Prostate gland (tissue), 2 donors: ENCODE results near the gene SUGCT. TPM values are rescaled to one million over a fixed set of nuclear protein-coding genes. Genes with fewer than 3 reads are reported as not detected.

Experiments used
- DNase-seq: peaks from one replicate; pipeline ENCODE4 v3.0.0-alpha.2; 2019; ENCODE audit warnings: low spot score
- H3K27ac ChIP-seq, 2 donors: fragments of 200-600 bp; sonication (generic); 2 replicates each; pipeline ENCODE4 v1.5.1; 2017 to 2019
- H3K27me3 ChIP-seq: fragments of 200-600 bp; sonication (generic); replicated peaks from 2 replicates; pipeline ENCODE4 v1.5.1; 2019; ENCODE audit not compliant: insufficient read depth
- H3K36me3 ChIP-seq, 2 donors: fragments of 200-600 bp; sonication (generic); 1 replicate in 1 of 2; 2 replicates in 1 of 2; pipeline versions ENCODE4 v1.5.1 to v1.8.1; 2017 to 2019
- H3K4me1 ChIP-seq: fragments of 200-600 bp; sonication (generic); replicated peaks from 2 replicates; pipeline ENCODE4 v1.5.1; 2019
- H3K4me3 ChIP-seq, 2 donors: fragments of 200-600 bp; sonication (generic); 2 replicates each; pipeline ENCODE4 v1.5.1; 2017 to 2019
- H3K9me3 ChIP-seq: fragments of 200-600 bp; sonication (generic); 2 replicates; pipeline ENCODE4 v1.5.1; 2017
- CTCF ChIP-seq, 4 experiments: fragments of 200-600 bp in 2 of 4; fragments of 450-650 bp in 2 of 4; sonication (generic) in 2 of 4; IDR thresholded peaks; 1 replicate in 3 of 4; 2 replicates in 1 of 4; pipeline ENCODE4 v1.5.1; 2016 to 2019; ENCODE audit warnings: antibody characterized with exemption in 4 of 4, mild to moderate bottlenecking in 2 of 4, moderate library complexity in 2 of 4
- POLR2A ChIP-seq: fragments of 450-650 bp; IDR thresholded peaks from one replicate; pipeline ENCODE4 v1.6.1; 2016; ENCODE audit warnings: antibody characterized with exemption, mild to moderate bottlenecking
- POLR2AphosphoS5 ChIP-seq: sonication (generic); formaldehyde crosslinking; IDR thresholded peaks from one replicate; pipeline ENCODE4 v1.6.1; 2017; ENCODE audit warnings: antibody characterized with exemption
- WGBS: methylation state at CpG from one replicate; pipeline ENCODE4 v1.1.5; 2018; 5-methylcytosine and 5-hydroxymethylcytosine counted together
- intact Hi-C: fragments of 100-400 bp; cut with DNase I; formaldehyde crosslinking; loops from one replicate; pipeline ENCODE4 v1.14.2; 2022
- total RNA-seq, 2 donors: library from RNA; depleted of rRNA; stranded (reverse); fragments of >200 nt; gene quantifications; one replicate each; pipeline ENCODE4 v1.1.0, GENCODE V29; 2016

Gene SUGCT
- total RNA-seq, 2 donors from 2014 or later, result 2.2 to 3.2 TPM

- 88% methylated on average over 10 of the region's 10 CpGs for WGBS
- H3K36me3 ChIP-seq, result no peaks in the 10 kb centered on the region
- H3K27me3 ChIP-seq, result no peaks in the 10 kb centered on the region
- H3K4me1 ChIP-seq, result no peaks in the 10 kb centered on the region
- intact Hi-C loops, result no loop called here
- DNase-seq, result no peak
- H3K27ac ChIP-seq, result no peak overlapping the region
- H3K4me3 ChIP-seq, result no peak overlapping the region
- no peaks in the 10 kb centered on the region for H3K9me3 ChIP-seq
- TF ChIP-seq POLR2A, result no peak
- no peak for TF ChIP-seq POLR2AphosphoS5
- no peak for TF ChIP-seq CTCF (IDR thresholded peaks at IDR 0.05)
Observed at GRCh38 chr7:40865441-40866233, 730.8 kb downstream of the SUGCT start.

GRCh38 chr7:40866601-40867000 lies 731.8 kb downstream of the SUGCT start:
- H3K4me3 ChIP-seq, result no peak overlapping the region
- no peak for DNase-seq
- H3K27ac ChIP-seq, result no peak overlapping the region
- no peaks in the 10 kb centered on the region for H3K36me3 ChIP-seq
- 77% methylated on average over 10 of the region's 10 CpGs for WGBS
- no peaks in the 10 kb centered on the region for H3K4me1 ChIP-seq
- intact Hi-C loops, result no loop called here
- H3K9me3 ChIP-seq, result no peaks in the 10 kb centered on the region
- H3K27me3 ChIP-seq, result no peaks in the 10 kb centered on the region
- no peak for TF ChIP-seq CTCF (IDR thresholded peaks at IDR 0.05)
- TF ChIP-seq POLR2AphosphoS5, result no peak
- TF ChIP-seq POLR2A, result no peak

GRCh38 chr7:40870108-40870507 lies 735.3 kb downstream of the SUGCT start:
- H3K4me1 ChIP-seq, result no peaks in the 10 kb centered on the region
- no peak for DNase-seq
- H3K27me3 ChIP-seq, result no peaks in the 10 kb centered on the region
- intact Hi-C loops, result no loop called here
- no peaks in the 10 kb centered on the region for H3K9me3 ChIP-seq
- H3K27ac ChIP-seq, result no peak overlapping the region
- no peak overlapping the region for H3K4me3 ChIP-seq
- no peaks in the 10 kb centered on the region for H3K36me3 ChIP-seq
- TF ChIP-seq POLR2A (no peak), CTCF (IDR thresholded peaks at IDR 0.05) (no peak), POLR2AphosphoS5 (no peak)

- intact Hi-C loops, result no loop called here
- no peak overlapping the region for H3K4me3 ChIP-seq
- H3K27ac ChIP-seq, result no peak overlapping the region
- H3K27me3 ChIP-seq, result no peaks in the 10 kb centered on the region
- no peaks in the 10 kb centered on the region for H3K36me3 ChIP-seq
- no peaks in the 10 kb centered on the region for H3K9me3 ChIP-seq
- no peak for DNase-seq
- no peaks in the 10 kb centered on the region for H3K4me1 ChIP-seq
- TF ChIP-seq POLR2AphosphoS5 (no peak), CTCF (IDR thresholded peaks at IDR 0.05) (no peak), POLR2A (no peak)
- 86% methylated on average over 3 of the region's 3 CpGs for WGBS
Observed at GRCh38 chr7:40873248-40873647, 738.4 kb downstream of the SUGCT start.

GRCh38 chr7:40874756-40875155 lies 740.0 kb downstream of the SUGCT start:
- H3K4me3 ChIP-seq, result no peak overlapping the region
- TF ChIP-seq POLR2AphosphoS5 (no peak), CTCF (IDR thresholded peaks at IDR 0.05) (no peak), POLR2A (no peak)
- intact Hi-C loops, result no loop called here
- no peak overlapping the region for H3K27ac ChIP-seq
- WGBS, result 69% methylated on average over 4 of the region's 4 CpGs
- H3K36me3 ChIP-seq, result no peaks in the 10 kb centered on the region
- H3K4me1 ChIP-seq, result no peaks in the 10 kb centered on the region
- H3K9me3 ChIP-seq, result no peaks in the 10 kb centered on the region
- no peaks in the 10 kb centered on the region for H3K27me3 ChIP-seq
- DNase-seq, result no peak
